ENCODE measurements around the gene UST. TPM values are rescaled to one million over a fixed set of nuclear protein-coding genes. Genes with fewer than 3 reads are reported as not detected.

The UST gene
- total RNA-seq, 2 experiments from 2014 or later: 1.4 to 4.1 TPM

DNA sequence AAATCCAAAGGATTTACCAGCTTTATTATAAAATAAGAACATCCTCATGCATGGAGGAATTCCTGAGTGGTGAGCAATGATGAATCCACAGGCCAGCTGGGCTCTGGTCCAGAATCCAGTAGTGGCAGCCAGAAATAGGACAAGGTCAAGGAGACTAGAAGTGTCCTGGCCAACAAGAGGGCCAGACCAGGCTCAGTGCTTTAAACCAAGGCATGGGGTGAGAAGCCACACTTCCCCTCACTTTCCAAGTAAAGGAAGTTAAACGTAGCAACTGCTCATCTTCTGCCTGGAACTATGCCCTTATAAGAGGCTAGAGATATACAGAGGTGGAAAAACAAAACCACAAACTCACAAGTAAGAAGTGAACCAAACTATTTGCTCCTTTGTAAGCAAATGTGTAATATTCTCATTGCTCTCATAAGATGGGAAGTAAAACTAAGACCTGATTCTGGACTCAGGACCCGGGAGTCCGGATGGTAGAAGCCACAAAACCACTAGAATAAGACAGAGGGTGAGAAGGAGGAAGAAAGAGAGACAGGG, 253.2 kb downstream of the UST start:
- Histone ChIP-seq H3K4me3 (ENCODE audit: low read depth, low read length, poor library complexity, severe bottlenecking) (no peak overlapping the region), H3K9me2 (ENCODE audit: insufficient read depth, low read length) (no peaks in the 10 kb centered on the region), H3K9me3 (ENCODE audit: low read length) (peaks cover 11% of the 10 kb centered on the region; the same call in 1 of the 2 replicates), H3K36me3 (ENCODE audit: insufficient read depth, low read length) (no peaks in the 10 kb centered on the region), H4K20me1 (ENCODE audit: insufficient read depth, low read length) (no peaks in the 10 kb centered on the region), H3K4me1 (ENCODE audit: insufficient read depth, low read length, poor library complexity, severe bottlenecking) (no peaks in the 10 kb centered on the region), H3K4me2 (ENCODE audit: low read length) (no peak overlapping the region), H3K27ac (ENCODE audit: low read depth, low read length, poor library complexity, severe bottlenecking) (no peak overlapping the region), H2AFZ (ENCODE audit: low read length) (no peak overlapping the region), H3K79me2 (ENCODE audit: insufficient read depth, low read depth, low read length) (no peaks in the 10 kb centered on the region)
- ChIA-PET CTCF (ENCODE audit: unreplicated experiment) (no interaction called here), POLR2A (interaction anchor here (0.8 to 0.9 kb wide), 2 partner anchors 28 to 1351 kb away, joined by 3 to 8 read pairs; no protein-coding TSS in a partner anchor)
- TF ChIP-seq, protein P1, sequence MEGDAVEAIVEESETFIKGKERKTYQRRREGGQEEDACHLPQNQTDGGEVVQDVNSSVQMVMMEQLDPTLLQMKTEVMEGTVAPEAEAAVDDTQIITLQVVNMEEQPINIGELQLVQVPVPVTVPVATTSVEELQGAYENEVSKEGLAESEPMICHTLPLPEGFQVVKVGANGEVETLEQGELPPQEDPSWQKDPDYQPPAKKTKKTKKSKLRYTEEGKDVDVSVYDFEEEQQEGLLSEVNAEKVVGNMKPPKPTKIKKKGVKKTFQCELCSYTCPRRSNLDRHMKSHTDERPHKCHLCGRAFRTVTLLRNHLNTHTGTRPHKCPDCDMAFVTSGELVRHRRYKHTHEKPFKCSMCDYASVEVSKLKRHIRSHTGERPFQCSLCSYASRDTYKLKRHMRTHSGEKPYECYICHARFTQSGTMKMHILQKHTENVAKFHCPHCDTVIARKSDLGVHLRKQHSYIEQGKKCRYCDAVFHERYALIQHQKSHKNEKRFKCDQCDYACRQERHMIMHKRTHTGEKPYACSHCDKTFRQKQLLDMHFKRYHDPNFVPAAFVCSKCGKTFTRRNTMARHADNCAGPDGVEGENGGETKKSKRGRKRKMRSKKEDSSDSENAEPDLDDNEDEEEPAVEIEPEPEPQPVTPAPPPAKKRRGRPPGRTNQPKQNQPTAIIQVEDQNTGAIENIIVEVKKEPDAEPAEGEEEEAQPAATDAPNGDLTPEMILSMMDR (conservative IDR thresholded peaks at IDR 0.05; ENCODE audit: low read length): no peak
- no peak for TF ChIP-seq EZH2phosphoT487 (IDR thresholded peaks at IDR 0.05; ENCODE audit: borderline replicate concordance, low read depth, low read length)
- BruUV-seq (replicated peaks): no TSS peak
- intact Hi-C loops (cut with micrococcal nuclease; ENCODE audit: unreplicated experiment): no loop called here
- no peak for DNase-seq (ENCODE audit: low spot score)

DNA sequence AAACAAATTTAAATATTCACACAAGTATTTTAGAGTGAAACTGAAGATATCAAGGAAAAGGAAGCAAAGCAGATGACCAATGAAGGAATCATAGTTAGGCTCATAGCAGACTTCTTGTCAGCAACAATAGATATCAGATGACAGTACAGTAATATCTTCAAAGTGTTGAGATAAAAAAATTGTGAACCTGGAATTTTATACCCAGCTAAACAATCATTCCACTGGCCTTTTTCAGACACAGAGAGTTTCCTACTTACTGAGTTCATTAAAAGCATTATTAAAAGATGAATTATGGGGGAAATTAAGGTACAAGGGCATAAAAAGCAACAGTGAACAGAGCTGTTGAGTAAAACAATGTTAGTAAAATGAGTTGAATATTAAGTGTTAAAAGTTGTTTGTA, 254.6 kb downstream of the UST start:
- H3K4me3 ChIP-seq (ENCODE audit: low read depth, low read length, poor library complexity, severe bottlenecking): no peak overlapping the region
- TF ChIP-seq EZH2phosphoT487 (IDR thresholded peaks at IDR 0.05; ENCODE audit: borderline replicate concordance, low read depth, low read length): no peak
- TF ChIP-seq, protein P1 (conservative IDR thresholded peaks at IDR 0.05; ENCODE audit: low read length): no peak
- CTCF ChIA-PET (ENCODE audit: unreplicated experiment): no interaction called here

DNA sequence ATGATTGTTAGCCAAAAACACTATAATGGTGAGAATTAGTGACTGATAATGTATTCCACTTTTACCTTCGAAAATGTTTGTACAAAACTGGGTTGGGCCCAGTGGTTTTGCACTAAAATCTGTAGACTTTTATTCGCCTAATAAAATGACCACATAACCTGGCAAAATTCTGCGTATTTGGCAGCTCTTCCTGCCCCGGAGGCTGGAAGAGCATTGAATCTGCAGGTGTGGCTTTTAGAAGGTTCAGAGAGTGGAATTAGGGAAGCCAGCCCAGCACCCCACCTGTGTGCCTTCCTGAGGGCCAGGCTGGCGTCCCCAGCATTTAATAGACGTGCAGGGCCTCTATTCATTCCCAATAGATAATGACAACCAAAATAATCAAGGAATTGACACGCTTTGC, 256.7 kb downstream of the UST start:
- Histone ChIP-seq H3K4me1 (ENCODE audit: insufficient read depth, low read length, poor library complexity, severe bottlenecking) (no peaks in the 10 kb centered on the region), H3K9me3 (ENCODE audit: low read length) (peaks cover 11% of the 10 kb centered on the region; the same call in 1 of the 2 replicates), H3K79me2 (ENCODE audit: insufficient read depth, low read depth, low read length) (no peaks in the 10 kb centered on the region), H3K4me2 (ENCODE audit: low read length) (no peak overlapping the region), H3K4me3 (ENCODE audit: low read depth, low read length, poor library complexity, severe bottlenecking) (no peak overlapping the region), H3K27ac (ENCODE audit: low read depth, low read length, poor library complexity, severe bottlenecking) (no peak overlapping the region), H3K9me2 (ENCODE audit: insufficient read depth, low read length) (no peaks in the 10 kb centered on the region), H2AFZ (ENCODE audit: low read length) (no peak overlapping the region), H4K20me1 (ENCODE audit: insufficient read depth, low read length) (no peaks in the 10 kb centered on the region), H3K36me3 (ENCODE audit: insufficient read depth, low read length) (no peaks in the 10 kb centered on the region)
- ChIA-PET POLR2A (interaction anchor here (0.9 to 2.0 kb wide), 2 partner anchors 11 to 16 kb away, joined by 5 to 6 read pairs; no protein-coding TSS in a partner anchor), CTCF (ENCODE audit: unreplicated experiment) (no interaction called here)
- intact Hi-C loops (cut with micrococcal nuclease; ENCODE audit: unreplicated experiment): no loop called here
- no peak for TF ChIP-seq EZH2phosphoT487 (IDR thresholded peaks at IDR 0.05; ENCODE audit: borderline replicate concordance, low read depth, low read length)
- TF ChIP-seq, protein P1 (conservative IDR thresholded peaks at IDR 0.05; ENCODE audit: low read length): no peak
- no peak for DNase-seq (ENCODE audit: low spot score)
- no TSS peak for BruUV-seq (replicated peaks)

More for the DNA sequence above, 254.6 kb downstream of the UST start:
- POLR2A ChIA-PET: interaction anchor here (0.7 kb wide), 1 partner anchor 1184 kb away, joined by 4 read pairs; no protein-coding TSS in a partner anchor
- Histone ChIP-seq H3K9me3 (ENCODE audit: low read length) (peaks cover 11% of the 10 kb centered on the region; the same call in 1 of the 2 replicates), H3K36me3 (ENCODE audit: insufficient read depth, low read length) (no peaks in the 10 kb centered on the region), H3K4me1 (ENCODE audit: insufficient read depth, low read length, poor library complexity, severe bottlenecking) (no peaks in the 10 kb centered on the region), H3K4me2 (ENCODE audit: low read length) (no peak overlapping the region), H2AFZ (ENCODE audit: low read length) (no peak overlapping the region), H3K79me2 (ENCODE audit: insufficient read depth, low read depth, low read length) (no peaks in the 10 kb centered on the region), H4K20me1 (ENCODE audit: insufficient read depth, low read length) (no peaks in the 10 kb centered on the region), H3K9me2 (ENCODE audit: insufficient read depth, low read length) (no peaks in the 10 kb centered on the region), H3K27ac (ENCODE audit: low read depth, low read length, poor library complexity, severe bottlenecking) (no peak overlapping the region)
- BruUV-seq (replicated peaks): no TSS peak
- no peak for DNase-seq (ENCODE audit: low spot score)
- intact Hi-C loops (cut with micrococcal nuclease; ENCODE audit: unreplicated experiment): no loop called here

Data from OCI-LY7 (cell line).